OCI-LY1 (cell line): ENCODE results near the gene RFTN1.

Source experiments
- H2AFZ ChIP-seq: fragments of 200-600 bp; sonication (generic), shearing (Covaris generic); 2 replicates; pipeline ENCODE4 v1.6.0; 2014; ENCODE audit warnings: antibody characterized with exemption, mild to moderate bottlenecking, low read length
- H3F3A ChIP-seq: fragments of 200-600 bp; sonication (generic), shearing (Covaris generic); 2 replicates; pipeline ENCODE4 v1.6.0; 2014; ENCODE audit warnings: mild to moderate bottlenecking, antibody characterized with exemption, low read length, moderate library complexity; ENCODE audit not compliant: insufficient read depth
- H3K27ac ChIP-seq: fragments of 200-600 bp; sonication (generic); 2 replicates; pipeline ENCODE4 v1.5.1; 2014; ENCODE audit warnings: low read length, mixed run types, mild to moderate bottlenecking, low read depth; ENCODE audit not compliant: poor library complexity, severe bottlenecking
- H3K27me3 ChIP-seq: fragments of 200-600 bp; sonication (generic); 2 replicates; pipeline ENCODE4 v1.6.0; 2014; ENCODE audit warnings: antibody characterized with exemption, mild to moderate bottlenecking, low read length, moderate library complexity; ENCODE audit not compliant: insufficient read depth
- H3K36me3 ChIP-seq: fragments of 200-600 bp; sonication (generic); 2 replicates; pipeline ENCODE4 v1.6.1; 2014; ENCODE audit warnings: mild to moderate bottlenecking, antibody characterized with exemption, low read length, moderate library complexity, mixed read lengths; ENCODE audit not compliant: insufficient read depth
- H3K4me1 ChIP-seq: fragments of 200-600 bp; sonication (generic); 2 replicates; pipeline ENCODE4 v1.5.1; 2014; ENCODE audit warnings: mild to moderate bottlenecking, low read length, moderate library complexity; ENCODE audit not compliant: insufficient read depth, severe bottlenecking
- H3K4me2 ChIP-seq: fragments of 200-600 bp; sonication (generic), shearing (Covaris generic); 2 replicates; pipeline ENCODE4 v1.6.1; 2014; ENCODE audit warnings: low read length
- H3K4me3 ChIP-seq: fragments of 200-600 bp; sonication (generic); 2 replicates; pipeline ENCODE4 v1.5.1; 2014; ENCODE audit warnings: low read length, low read depth, mild to moderate bottlenecking, mixed read lengths; ENCODE audit not compliant: poor library complexity, severe bottlenecking
- H3K79me2 ChIP-seq: fragments of 200-600 bp; shearing (Covaris generic); 2 replicates; pipeline ENCODE4 v1.6.1; 2016; ENCODE audit warnings: mixed run types, low read length, mixed read lengths; ENCODE audit not compliant: insufficient read depth
- H3K9ac ChIP-seq: fragments of 200-600 bp; sonication (generic), shearing (Covaris generic); 2 replicates; pipeline ENCODE4 v1.6.1; 2014; ENCODE audit warnings: mild to moderate bottlenecking, low read length, mixed read lengths
- H3K9me2 ChIP-seq: fragments of 200-600 bp; sonication (generic), shearing (Covaris generic); 2 replicates; pipeline ENCODE4 v1.6.1; 2014; ENCODE audit warnings: low read depth, mild to moderate bottlenecking, low read length, mixed read lengths
- H3K9me3 ChIP-seq: fragments of 200-600 bp; shearing (Covaris generic); 2 replicates; pipeline ENCODE4 v1.6.1; 2014; ENCODE audit warnings: low read length, mixed read lengths
- H4K20me1 ChIP-seq: fragments of 200-600 bp; sonication (generic), shearing (Covaris generic); 2 replicates; pipeline ENCODE4 v1.6.0; 2016; ENCODE audit warnings: mild to moderate bottlenecking, low read length; ENCODE audit not compliant: insufficient read depth
- EZH2 ChIP-seq: fragments of 200-600 bp; sonication (generic), shearing (Covaris generic); IDR thresholded peaks from 2 replicates; pipeline ENCODE4 v1.8.0; 2017; ENCODE audit warnings: borderline replicate concordance, mixed run types, mild to moderate bottlenecking, antibody characterized with exemption, low read length, moderate library complexity, mixed read lengths
- TF ChIP-seq, protein P1 (sequence below): fragments of 200-600 bp; sonication (generic), shearing (Covaris generic); IDR thresholded peaks from 2 replicates; pipeline ENCODE4 v1.5.1; 2017; ENCODE audit warnings: mild to moderate bottlenecking, antibody characterized with exemption, low read length, moderate library complexity, mixed read lengths

Gene RFTN1

DNA sequence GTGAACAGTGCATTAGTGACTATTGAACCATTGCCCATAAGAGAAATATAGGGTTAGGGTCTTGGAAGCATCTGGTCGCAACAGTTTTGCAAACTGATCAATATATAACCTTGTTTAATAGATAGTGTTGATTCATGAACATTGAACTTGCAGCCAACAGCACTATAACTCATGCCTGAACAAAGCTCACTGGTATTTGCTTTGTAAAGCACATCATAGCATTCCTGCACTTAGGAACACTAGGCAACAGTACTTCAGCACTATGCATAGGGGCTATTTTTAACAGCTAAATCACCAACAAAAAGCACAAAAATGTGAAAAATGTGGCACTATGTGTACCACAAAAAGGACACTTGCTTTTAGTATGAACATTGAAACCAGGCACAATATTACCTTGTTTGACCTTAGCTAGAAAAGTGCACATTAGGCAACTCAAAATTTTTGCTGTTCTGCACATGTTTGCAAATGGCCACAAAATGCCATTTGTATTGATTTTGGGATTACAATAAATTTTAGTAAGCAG is 180.5 kb downstream of the RFTN1 start:
- TF ChIP-seq EZH2, result no peak
- TF ChIP-seq, protein P1, sequence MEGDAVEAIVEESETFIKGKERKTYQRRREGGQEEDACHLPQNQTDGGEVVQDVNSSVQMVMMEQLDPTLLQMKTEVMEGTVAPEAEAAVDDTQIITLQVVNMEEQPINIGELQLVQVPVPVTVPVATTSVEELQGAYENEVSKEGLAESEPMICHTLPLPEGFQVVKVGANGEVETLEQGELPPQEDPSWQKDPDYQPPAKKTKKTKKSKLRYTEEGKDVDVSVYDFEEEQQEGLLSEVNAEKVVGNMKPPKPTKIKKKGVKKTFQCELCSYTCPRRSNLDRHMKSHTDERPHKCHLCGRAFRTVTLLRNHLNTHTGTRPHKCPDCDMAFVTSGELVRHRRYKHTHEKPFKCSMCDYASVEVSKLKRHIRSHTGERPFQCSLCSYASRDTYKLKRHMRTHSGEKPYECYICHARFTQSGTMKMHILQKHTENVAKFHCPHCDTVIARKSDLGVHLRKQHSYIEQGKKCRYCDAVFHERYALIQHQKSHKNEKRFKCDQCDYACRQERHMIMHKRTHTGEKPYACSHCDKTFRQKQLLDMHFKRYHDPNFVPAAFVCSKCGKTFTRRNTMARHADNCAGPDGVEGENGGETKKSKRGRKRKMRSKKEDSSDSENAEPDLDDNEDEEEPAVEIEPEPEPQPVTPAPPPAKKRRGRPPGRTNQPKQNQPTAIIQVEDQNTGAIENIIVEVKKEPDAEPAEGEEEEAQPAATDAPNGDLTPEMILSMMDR, result no peak
- Histone ChIP-seq H3K27ac (no peak overlapping the region), H4K20me1 (no peaks in the 10 kb centered on the region), H3K27me3 (no peaks in the 10 kb centered on the region), H3K4me3 (no peak overlapping the region), H3K4me2 (no peak overlapping the region), H3K9me3 (no peaks in the 10 kb centered on the region), H3K79me2 (peaks cover 10% of the 10 kb centered on the region), H3K36me3 (peaks cover 99% of the 10 kb centered on the region), H3K4me1 (no peaks in the 10 kb centered on the region), H2AFZ (no peak overlapping the region), H3K9me2 (no peaks in the 10 kb centered on the region), H3K9ac (no peak overlapping the region), H3F3A (no peaks in the 10 kb centered on the region)

DNA sequence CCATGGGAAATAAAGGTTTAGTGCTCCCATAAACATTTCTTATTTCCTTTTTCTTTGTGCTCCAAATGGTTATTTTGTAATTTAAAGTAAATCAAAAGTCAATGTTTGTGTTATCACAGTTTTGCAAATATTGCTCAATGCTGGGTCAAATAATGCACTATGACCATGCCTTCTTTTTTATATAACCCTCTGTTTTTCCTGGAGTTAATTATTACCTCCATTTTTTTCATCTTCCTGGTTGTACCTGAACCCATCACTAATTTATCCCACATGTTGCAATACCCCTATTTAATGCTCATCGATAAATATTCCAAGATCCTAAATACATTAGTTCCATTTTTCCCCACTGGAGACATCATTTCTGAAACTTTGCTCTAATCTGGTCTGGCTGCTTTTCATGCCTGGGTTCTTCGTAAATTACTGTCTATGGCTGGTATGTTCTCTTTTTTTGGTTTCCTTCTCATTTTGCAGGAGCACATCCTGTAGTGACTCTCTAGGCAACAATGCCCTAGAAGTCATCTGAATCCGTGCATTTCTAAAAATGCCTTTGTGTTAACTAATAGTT is 182.1 kb downstream of the RFTN1 start:
- H3F3A ChIP-seq, result no peaks in the 10 kb centered on the region
- no peaks in the 10 kb centered on the region for H3K4me1 ChIP-seq
- TF ChIP-seq EZH2, result no peak
- TF ChIP-seq, protein P1, result no peak
- H3K9me2 ChIP-seq, result no peaks in the 10 kb centered on the region
- no peak overlapping the region for H3K9ac ChIP-seq
- H3K79me2 ChIP-seq, result peaks cover 10% of the 10 kb centered on the region
- no peaks in the 10 kb centered on the region for H3K9me3 ChIP-seq
- H3K36me3 ChIP-seq, result peaks cover 96% of the 10 kb centered on the region
- H3K27me3 ChIP-seq, result no peaks in the 10 kb centered on the region
- no peak overlapping the region for H3K27ac ChIP-seq
- H2AFZ ChIP-seq, result no peak overlapping the region
- H3K4me2 ChIP-seq, result no peak overlapping the region
- no peaks in the 10 kb centered on the region for H4K20me1 ChIP-seq
- H3K4me3 ChIP-seq, result no peak overlapping the region

DNA sequence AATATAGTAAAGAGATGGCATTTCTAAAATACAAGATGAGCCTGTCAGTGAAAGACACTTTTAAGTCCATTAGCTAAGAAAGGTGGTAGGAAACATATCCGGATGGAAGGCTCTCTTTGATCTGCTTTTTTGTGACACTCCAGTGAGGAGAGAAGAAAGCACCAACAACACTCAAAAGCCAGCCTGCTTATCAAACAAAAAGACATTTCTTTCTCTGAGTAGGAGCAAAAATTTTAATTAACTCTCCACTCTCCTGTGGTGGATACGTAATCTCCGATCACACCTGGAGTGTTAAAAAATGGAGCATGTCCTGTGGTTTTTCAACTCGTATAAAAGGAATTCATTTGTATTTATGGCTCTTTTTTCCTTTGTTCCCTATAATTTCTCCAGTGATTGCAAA is 183.1 kb downstream of the RFTN1 start:
- Histone ChIP-seq H3K36me3 (peaks cover 96% of the 10 kb centered on the region), H4K20me1 (no peaks in the 10 kb centered on the region), H3K4me3 (no peak overlapping the region), H3K9me2 (no peaks in the 10 kb centered on the region), H3K79me2 (peaks cover 10% of the 10 kb centered on the region), H3K9me3 (no peaks in the 10 kb centered on the region), H3K27ac (no peak overlapping the region), H3K4me2 (no peak overlapping the region), H3K27me3 (no peaks in the 10 kb centered on the region), H3K9ac (no peak overlapping the region), H2AFZ (no peak overlapping the region), H3F3A (no peaks in the 10 kb centered on the region), H3K4me1 (no peaks in the 10 kb centered on the region)
- TF ChIP-seq EZH2, result no peak
- TF ChIP-seq, protein P1, result no peak
